Tibial nerve (tissue), 4 donors: ENCODE results near the gene SRP9.

ENCODE experiments used
- EP300 ChIP-seq, 2 donors: sonication (generic); formaldehyde crosslinking; IDR thresholded peaks; one replicate each; pipeline ENCODE4 v1.6.1; 2017; ENCODE audit warnings: antibody characterized with exemption in 2 of 2, mild to moderate bottlenecking in 1 of 2
- TF ChIP-seq, protein P1 (sequence below), 5 experiments: fragments of 200-600 bp in 3 of 5; fragments of 450-650 bp in 2 of 5; sonication (generic) in 3 of 5; IDR thresholded peaks; one replicate each; pipeline ENCODE4 v1.5.1; 2016 to 2019; ENCODE audit warnings: antibody characterized with exemption in 5 of 5, mild to moderate bottlenecking in 3 of 5, moderate library complexity in 2 of 5

DNA sequence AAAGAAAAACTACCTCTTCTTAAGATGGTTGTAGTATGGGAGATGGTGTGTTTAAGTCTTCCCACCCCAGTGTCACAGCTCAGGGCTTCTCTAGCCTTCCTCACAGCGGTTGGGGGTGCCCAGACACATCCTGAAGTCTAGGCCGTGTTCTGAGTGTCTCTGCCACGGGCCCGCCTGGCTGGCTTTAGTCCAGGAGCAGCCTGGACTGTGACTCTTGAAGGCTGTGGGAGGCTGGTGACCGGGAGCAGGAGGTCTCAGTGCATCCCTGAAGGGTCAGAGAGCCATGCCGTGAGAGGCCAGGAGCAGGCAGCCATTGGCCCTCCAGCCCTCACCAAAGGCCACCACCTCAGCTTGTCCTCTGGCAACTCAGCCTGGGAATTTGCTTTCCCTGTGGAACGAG, 36.8 kb downstream of the SRP9 start:
- TF ChIP-seq, protein P1, sequence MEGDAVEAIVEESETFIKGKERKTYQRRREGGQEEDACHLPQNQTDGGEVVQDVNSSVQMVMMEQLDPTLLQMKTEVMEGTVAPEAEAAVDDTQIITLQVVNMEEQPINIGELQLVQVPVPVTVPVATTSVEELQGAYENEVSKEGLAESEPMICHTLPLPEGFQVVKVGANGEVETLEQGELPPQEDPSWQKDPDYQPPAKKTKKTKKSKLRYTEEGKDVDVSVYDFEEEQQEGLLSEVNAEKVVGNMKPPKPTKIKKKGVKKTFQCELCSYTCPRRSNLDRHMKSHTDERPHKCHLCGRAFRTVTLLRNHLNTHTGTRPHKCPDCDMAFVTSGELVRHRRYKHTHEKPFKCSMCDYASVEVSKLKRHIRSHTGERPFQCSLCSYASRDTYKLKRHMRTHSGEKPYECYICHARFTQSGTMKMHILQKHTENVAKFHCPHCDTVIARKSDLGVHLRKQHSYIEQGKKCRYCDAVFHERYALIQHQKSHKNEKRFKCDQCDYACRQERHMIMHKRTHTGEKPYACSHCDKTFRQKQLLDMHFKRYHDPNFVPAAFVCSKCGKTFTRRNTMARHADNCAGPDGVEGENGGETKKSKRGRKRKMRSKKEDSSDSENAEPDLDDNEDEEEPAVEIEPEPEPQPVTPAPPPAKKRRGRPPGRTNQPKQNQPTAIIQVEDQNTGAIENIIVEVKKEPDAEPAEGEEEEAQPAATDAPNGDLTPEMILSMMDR (IDR thresholded peaks at IDR 0.05), result no peak
- TF ChIP-seq EP300 (IDR thresholded peaks at IDR 0.05), result no peak
